Stimulated activated CD4-positive, alpha-beta T cell treated with anti-CD3 and anti-CD28 coated beads, Interleukin-1b, Interleukin-23, amount 100 ng/mL, for 24 hours (primary cell): ENCODE data around the gene FBXO8.
"Not testable (repeated sequence)": the region's sequence is repeated elsewhere in the genome, so short reads cannot be mapped to it uniquely, and the experiment has no call there.

Experiments used
- DNase-seq, 4 experiments: peaks; one replicate each; pipeline ENCODE4 v3.0.0-alpha.2; 2020; ENCODE audit warnings: low read depth in 4 of 4, low spot score in 1 of 4

The FBXO8 gene

DNA sequence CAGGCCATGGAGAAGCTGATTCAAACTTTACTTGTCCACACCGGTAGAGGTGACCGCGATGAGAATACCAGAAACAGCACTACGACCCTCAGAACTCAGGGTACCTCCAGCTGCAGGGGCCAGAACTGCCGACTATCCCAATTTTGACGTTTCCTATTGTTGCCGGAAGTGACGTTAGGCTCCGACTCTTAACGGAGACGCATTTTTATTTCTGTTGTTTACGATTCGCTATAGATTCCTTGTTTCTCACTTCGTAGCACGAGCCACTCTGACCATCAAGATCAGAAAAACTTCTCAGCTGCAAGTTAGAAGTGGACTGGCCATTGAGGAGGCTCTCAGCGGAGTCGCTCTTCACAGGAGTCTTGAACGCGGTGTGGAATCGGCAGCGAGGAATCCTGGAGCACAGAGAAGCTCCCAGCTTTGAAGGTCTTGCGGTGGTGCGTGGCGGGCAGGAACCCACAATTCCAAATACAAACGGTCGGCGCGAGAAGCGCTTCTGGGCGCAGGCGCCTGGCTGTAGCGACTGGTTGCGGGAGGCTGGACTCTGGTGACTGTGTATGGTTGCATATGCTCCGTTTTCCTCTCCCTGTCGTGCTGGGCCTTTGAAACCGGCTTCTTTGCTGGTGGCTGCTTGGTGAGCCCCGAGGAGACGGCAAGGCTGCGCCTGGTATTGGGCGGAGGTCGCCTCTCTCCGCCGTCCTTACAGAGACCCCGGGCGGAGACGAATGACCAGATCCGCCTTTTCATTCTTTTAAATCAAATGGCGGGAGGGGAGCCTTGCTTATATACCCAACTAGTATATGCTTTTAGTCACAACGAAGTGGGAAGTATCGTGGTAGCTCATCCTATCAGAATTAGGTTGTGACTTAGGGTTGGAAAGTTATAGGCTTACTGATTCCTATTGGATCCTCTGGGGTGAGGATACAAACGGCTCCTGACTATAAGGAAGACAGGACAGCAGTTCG lies at the start of gene FBXO8, which contains the start of gene CEP44:
Gene FBXO8, minus strand, starts transcription at position 161 of the 965 bp plus-strand sequence. CDS start 20,575 bp downstream, outside the sequence.
Gene CEP44, plus strand, starts transcription at position 405 of the 965 bp plus-strand sequence. CDS start 15,211 bp downstream, outside the sequence.
- DNase-seq = peak; percentile 28 to 38 (median 32)

GRCh38 chr4:174332741-174333493 lies 49.5 kb upstream of the FBXO8 start:
- DNase-seq = no peak

- no peak for DNase-seq
Observed at GRCh38 chr4:174324725-174325124, 41.3 kb upstream of the FBXO8 start.

GRCh38 chr4:174324236-174324635 lies 40.8 kb upstream of the FBXO8 start:
- no peak for DNase-seq

GRCh38 chr4:174320494-174321199 lies 37.2 kb upstream of the FBXO8 start:
- no peak for DNase-seq

DNA sequence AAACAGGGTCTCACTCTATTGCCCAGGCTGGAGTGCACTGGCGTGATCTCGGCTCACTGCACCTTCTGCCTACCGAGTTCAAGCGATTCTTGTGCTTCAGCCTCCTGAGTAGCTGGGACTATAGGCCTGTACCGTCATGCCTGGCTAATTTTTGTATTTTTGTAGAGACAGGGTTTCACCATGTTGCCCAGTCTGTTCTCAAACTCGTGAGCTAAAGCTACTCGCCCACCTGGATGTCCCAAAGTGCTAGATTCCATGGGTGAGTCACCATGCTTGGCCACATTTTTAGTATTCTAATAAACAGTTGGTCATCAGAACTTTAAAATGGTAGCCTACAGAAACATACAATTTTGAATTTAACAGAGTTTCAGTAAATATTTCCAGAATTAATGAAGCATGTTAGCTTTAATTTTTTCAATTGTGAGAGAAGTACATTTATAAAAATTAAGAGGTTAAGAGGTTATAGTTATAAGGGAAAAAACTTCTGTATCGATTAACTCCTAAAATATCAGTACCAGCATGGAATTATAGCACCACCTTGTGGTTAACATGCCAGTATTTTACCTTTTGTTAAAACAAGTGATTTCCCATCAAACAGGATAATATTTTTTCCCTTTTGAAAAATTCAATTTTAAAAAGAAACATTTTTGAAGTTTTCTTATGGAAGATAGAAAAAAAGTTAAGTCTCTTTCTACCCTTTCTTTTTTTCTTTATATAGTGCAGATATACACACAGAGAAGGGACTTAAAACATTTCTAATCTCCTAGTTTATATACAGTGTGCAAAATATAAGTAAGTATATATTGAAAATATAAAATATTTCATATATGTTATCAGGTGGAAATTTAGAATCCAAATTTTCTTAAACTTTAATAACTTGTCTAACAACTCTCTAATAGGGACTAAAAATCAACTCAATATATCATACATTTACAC lies 35.6 kb upstream of the FBXO8 start:
- DNase-seq = no peak

- no peak for DNase-seq
Observed at GRCh38 chr4:174317531-174317930, 34.1 kb upstream of the FBXO8 start.

GRCh38 chr4:174316954-174317353 lies 33.5 kb upstream of the FBXO8 start:
- no peak for DNase-seq

GRCh38 chr4:174316546-174316945 lies 33.1 kb upstream of the FBXO8 start:
- DNase-seq = no peak

DNA sequence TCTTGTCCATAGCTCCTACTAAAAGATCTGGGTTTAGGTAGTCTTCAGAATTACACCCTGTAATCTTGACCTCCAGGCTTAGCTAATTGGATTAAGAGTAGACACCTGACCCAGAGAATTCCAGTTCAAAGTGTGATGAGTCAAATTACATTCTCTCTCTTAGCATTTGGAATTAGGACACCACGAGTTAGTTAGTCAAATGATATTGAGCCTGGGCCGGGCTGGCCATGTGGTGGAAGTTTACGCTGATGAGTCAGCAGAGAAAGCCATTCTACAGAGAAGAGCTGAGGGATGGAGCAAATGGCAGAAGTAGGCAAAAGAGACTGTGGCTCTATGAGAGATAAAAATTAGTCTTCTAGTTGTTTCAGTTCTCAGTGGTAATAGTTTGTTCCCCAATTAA lies 31.3 kb upstream of the FBXO8 start:
- no peak for DNase-seq

GRCh38 chr4:174314274-174314673 lies 30.8 kb upstream of the FBXO8 start:
- no peak for DNase-seq

GRCh38 chr4:174312993-174313392 lies 29.5 kb upstream of the FBXO8 start:
- DNase-seq = no peak

DNA sequence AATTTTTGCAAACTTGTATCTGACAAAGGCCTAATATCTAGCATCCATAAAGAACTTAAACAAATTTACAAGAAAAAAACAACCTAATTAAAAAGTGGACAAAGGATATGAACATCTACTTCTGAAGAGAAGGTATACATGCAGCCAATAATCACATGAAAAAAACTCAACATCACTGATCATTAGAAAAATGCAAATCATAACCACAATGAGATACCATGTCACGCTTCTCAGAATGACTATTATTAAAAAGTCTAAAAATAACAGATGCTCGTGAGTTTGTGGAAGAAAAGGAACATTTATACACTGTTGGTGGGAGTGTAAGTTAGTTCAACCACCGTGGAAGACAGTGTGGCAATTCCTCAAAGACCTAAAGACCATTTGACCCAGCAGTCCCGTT lies 24.2 kb upstream of the FBXO8 start:
- DNase-seq = no peak

DNA sequence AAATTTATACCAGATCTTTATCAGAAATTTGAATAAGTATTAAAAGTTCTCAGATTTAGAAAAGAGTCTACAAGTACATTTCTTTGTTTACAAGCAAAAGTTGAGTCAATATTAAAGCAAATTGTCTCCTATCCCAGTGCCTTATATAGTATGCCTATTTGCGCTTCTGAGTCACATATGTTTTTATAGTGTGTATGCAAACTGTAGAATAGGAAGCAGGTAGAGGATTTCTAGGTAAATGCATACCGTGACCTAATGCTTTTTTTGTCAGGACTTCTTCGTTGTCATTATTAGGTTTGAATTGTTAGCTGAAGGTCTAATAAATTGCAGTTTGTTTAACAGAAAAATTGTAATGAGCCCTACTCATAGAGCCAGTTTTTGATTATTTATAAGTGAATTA lies 22.5 kb upstream of the FBXO8 start:
- no peak for DNase-seq

DNA sequence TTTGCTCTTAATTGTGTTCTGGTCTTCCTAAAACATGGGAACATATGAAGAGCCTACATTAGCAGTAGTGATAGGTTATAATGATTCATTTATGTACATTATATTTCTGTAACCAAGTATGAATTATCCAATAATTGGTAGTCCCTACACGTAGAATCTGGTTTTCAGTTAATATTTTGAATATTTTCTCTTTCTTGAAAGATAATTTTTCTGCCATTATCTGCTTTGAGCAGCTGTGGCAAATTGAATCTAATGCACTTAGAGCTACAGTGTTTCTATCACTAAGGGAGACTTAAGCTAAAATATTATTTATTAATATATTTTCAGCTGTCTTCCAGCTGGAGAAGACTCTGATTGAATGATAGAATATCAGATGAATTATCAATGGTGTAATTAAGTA lies 21.2 kb upstream of the FBXO8 start:
- no peak for DNase-seq

- DNase-seq = no peak
Observed at GRCh38 chr4:174303687-174304086, 20.2 kb upstream of the FBXO8 start.

DNA sequence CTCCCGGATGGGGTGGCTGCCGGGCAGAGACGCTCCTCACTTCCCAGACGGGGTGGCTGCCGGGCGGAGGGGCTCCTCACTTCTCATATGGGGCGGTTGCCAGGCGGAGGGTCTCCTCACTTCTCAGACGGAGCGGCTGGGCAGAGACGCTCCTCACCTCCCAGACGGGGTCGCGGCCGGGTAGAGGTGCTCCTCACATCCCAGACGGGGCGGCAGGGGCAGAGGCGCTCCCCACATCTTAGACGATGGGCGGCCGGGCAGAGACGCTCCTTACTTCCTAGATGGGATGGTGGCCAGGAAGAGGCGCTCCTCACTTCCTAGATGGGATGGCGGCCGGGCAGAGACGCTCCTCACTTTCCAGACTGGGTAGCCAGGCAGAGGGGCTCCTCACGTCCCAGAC lies 11.7 kb upstream of the FBXO8 start:
- not testable (repeated sequence) for DNase-seq

GRCh38 chr4:174294641-174295040 lies 11.2 kb upstream of the FBXO8 start:
- not testable (repeated sequence) for DNase-seq

DNA sequence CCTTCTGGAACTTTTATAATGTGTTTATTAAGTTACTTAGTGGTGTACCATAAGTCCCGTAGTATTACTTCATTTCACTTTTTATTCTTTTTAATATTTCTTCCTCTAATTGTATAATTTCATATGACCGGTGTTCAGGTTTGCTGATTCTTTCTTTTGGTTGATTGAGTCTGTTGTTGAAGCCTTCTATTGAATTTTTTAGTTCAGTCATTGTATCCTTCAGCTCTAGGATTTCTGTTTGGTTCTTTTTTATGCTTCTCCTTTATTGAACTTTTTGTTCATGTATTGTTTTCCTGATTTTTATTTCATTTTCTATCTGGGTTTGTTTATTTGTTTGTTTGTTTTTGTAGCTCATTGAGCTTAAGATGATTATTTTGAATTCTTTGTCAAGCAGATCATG lies 9.0 kb upstream of the FBXO8 start:
- no peak for DNase-seq

DNA sequence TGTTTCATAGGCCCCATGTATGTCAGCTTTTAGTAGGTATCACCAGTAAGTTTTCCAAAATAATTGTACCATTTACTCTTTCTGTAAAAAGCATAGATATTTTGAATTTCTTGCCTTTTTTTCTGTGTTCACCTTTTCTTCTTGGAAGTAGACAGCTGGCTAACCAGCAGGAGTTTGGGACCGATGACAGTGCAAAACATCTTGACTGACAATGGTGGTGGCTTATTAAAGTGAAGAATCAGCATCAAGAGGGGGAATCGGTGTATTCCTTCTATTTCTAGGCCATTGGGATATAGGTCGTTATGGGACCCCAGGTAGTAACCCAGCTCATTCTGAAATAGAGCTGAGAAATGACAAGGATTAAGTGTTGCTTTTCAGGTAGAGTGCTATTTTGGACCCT lies 3.4 kb upstream of the FBXO8 start:
- DNase-seq = no peak
